RWPE2 (cell line): ENCODE data around the gene EPB41.

ENCODE experiments used
- ATAC-seq: fragments of 200-7000 bp; cut with Tn5 transposase; 3 replicates; pipeline ENCODE4 v1.9.1; 2021; ENCODE audit warnings: low read depth
- DNase-seq: peaks from one replicate; pipeline ENCODE4 v3.0.0-alpha.2; 2020; ENCODE audit warnings: low spot score
- H3K27ac ChIP-seq: fragments of 450-650 bp; 2 replicates; pipeline ENCODE4 v1.5.1; 2017; ENCODE audit warnings: mild to moderate bottlenecking; ENCODE audit not compliant: poor library complexity, severe bottlenecking
- H3K27me3 ChIP-seq: fragments of 250-450 bp; sonication (Bioruptor Pico); 2 replicates; pipeline ENCODE4 v1.5.1; 2021; ENCODE audit warnings: mild to moderate bottlenecking, moderate library complexity; ENCODE audit not compliant: insufficient read depth, poor library complexity, severe bottlenecking
- H3K36me3 ChIP-seq: fragments of 250-450 bp; sonication (Bioruptor Pico); 2 replicates; pipeline ENCODE4 v1.5.1; 2020; ENCODE audit warnings: low read depth, mild to moderate bottlenecking, moderate library complexity
- H3K4me1 ChIP-seq: fragments of 250-450 bp; sonication (Bioruptor Pico); 2 replicates; pipeline ENCODE4 v1.5.1; 2021; ENCODE audit warnings: mild to moderate bottlenecking, moderate library complexity; ENCODE audit not compliant: insufficient read depth, poor library complexity, severe bottlenecking
- H3K4me3 ChIP-seq: fragments of 250-450 bp; sonication (Bioruptor Pico); 2 replicates; pipeline ENCODE4 v1.5.1; 2021; ENCODE audit warnings: mild to moderate bottlenecking, moderate library complexity; ENCODE audit not compliant: severe bottlenecking
- H3K9me3 ChIP-seq: fragments of 250-450 bp; sonication (Bioruptor Pico); 2 replicates; pipeline ENCODE4 v1.5.1; 2021; ENCODE audit warnings: mild to moderate bottlenecking, moderate library complexity; ENCODE audit not compliant: severe bottlenecking
- TF ChIP-seq, protein P1 (sequence below): fragments of 450-650 bp; IDR thresholded peaks from one replicate; pipeline ENCODE4 v1.5.1; 2017; ENCODE audit warnings: mild to moderate bottlenecking, moderate library complexity; ENCODE audit not compliant: poor library complexity, severe bottlenecking

EPB41 gene

GRCh38 chr1:29011775-29012174, 97.4 kb downstream of the EPB41 start:
- no peak for ATAC-seq
- 0 out of 2 replicates have a peak, but pooled peaks cover 1% of the 10 kb centered on the region for H3K36me3 ChIP-seq
- H3K9me3 ChIP-seq: no peaks in the 10 kb centered on the region
- H3K4me3 ChIP-seq: no peak overlapping the region
- no peaks in the 10 kb centered on the region for H3K27me3 ChIP-seq
- no peaks in the 10 kb centered on the region for H3K4me1 ChIP-seq
- H3K27ac ChIP-seq: no peak overlapping the region
- no peak for DNase-seq
- TF ChIP-seq, protein P1, sequence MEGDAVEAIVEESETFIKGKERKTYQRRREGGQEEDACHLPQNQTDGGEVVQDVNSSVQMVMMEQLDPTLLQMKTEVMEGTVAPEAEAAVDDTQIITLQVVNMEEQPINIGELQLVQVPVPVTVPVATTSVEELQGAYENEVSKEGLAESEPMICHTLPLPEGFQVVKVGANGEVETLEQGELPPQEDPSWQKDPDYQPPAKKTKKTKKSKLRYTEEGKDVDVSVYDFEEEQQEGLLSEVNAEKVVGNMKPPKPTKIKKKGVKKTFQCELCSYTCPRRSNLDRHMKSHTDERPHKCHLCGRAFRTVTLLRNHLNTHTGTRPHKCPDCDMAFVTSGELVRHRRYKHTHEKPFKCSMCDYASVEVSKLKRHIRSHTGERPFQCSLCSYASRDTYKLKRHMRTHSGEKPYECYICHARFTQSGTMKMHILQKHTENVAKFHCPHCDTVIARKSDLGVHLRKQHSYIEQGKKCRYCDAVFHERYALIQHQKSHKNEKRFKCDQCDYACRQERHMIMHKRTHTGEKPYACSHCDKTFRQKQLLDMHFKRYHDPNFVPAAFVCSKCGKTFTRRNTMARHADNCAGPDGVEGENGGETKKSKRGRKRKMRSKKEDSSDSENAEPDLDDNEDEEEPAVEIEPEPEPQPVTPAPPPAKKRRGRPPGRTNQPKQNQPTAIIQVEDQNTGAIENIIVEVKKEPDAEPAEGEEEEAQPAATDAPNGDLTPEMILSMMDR: no peak

DNA sequence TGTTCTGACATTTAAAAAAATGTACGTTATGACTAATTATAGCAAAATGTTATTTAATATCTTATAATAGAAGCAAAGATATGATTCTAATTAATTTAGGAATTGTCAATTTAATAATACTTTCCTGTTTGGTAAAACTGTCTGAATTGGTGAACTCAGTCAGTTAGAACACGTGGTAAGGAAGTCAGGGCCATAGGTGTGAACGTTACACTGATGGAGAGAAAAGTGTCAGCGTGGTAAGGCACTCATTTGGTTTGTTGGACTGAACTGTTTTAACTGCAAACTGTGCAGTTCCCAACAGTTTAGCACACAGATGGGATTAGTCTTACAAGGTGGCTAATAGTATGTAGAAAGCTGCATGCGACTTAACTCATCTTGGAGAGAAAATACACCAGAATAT, 102.9 kb downstream of the EPB41 start:
- ATAC-seq: no peak
- TF ChIP-seq, protein P1: no peak
- no peaks in the 10 kb centered on the region for H3K9me3 ChIP-seq
- no peaks in the 10 kb centered on the region for H3K4me1 ChIP-seq
- H3K27me3 ChIP-seq: no peaks in the 10 kb centered on the region
- no peak overlapping the region for H3K4me3 ChIP-seq
- no peak overlapping the region for H3K27ac ChIP-seq
- 0 out of 2 replicates have a peak, but pooled peaks cover 3% of the 10 kb centered on the region for H3K36me3 ChIP-seq
- no peak for DNase-seq

GRCh38 chr1:29017975-29018712, 103.8 kb downstream of the EPB41 start:
- Histone ChIP-seq H3K36me3 (0 out of 2 replicates have a peak, but pooled peaks cover 3% of the 10 kb centered on the region), H3K4me1 (no peaks in the 10 kb centered on the region), H3K27ac (no peak overlapping the region), H3K9me3 (no peaks in the 10 kb centered on the region), H3K4me3 (no peak overlapping the region), H3K27me3 (no peaks in the 10 kb centered on the region)
- DNase-seq (no peak), ATAC-seq (no peak)
- TF ChIP-seq, protein P1: no peak

DNA sequence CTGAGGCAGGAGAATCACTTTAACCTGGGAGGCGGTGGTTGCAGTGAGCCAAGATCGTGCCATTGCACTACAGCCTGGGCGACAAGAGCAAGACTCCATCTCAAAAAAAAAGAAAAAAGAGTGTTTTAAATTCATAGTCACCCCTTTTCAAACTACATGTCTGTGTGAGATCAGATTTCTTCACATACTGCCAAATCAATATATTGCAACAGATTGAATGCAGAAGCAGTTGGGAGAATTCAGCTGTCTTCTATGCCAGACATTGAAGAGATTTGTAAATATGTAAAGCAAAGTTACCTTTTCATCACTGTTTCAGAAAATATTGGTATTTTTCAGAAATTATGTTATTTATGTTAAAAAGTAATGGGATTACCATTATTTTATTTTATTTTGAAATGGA, 108.3 kb downstream of the EPB41 start:
- Histone ChIP-seq H3K4me1 (no peaks in the 10 kb centered on the region), H3K9me3 (no peaks in the 10 kb centered on the region), H3K36me3 (no peaks in the 10 kb centered on the region), H3K27ac (no peak overlapping the region), H3K4me3 (no peak overlapping the region), H3K27me3 (no peaks in the 10 kb centered on the region)
- ATAC-seq: no peak
- TF ChIP-seq, protein P1: no peak
- no peak for DNase-seq

DNA sequence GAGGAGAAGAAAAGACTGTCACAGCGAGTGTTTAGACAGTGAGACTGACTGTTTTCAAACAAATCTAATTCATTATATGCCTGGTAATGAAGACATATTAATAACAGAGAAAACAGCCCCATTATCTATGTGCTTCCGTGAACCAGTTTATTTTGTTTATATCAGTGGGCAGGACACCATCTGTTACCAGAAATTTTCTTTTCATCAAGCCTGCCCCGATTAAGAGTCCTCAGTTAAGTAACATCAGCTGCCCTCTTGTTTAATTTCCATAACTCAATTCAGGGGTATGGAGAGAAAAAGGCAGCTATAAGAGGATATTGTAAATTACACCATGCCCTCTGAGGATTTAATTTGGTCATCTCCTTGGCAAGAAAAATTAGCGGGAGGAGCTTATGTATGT, 115.3 kb downstream of the EPB41 start:
- DNase-seq: no peak
- Histone ChIP-seq H3K27me3 (no peaks in the 10 kb centered on the region), H3K4me1 (no peaks in the 10 kb centered on the region), H3K36me3 (peaks cover 12% of the 10 kb centered on the region; the same call in 1 of the 2 replicates), H3K27ac (no peak overlapping the region), H3K9me3 (peaks cover 2% of the 10 kb centered on the region), H3K4me3 (no peak overlapping the region)
- ATAC-seq: no peak
- TF ChIP-seq, protein P1: no peak
